GM12801 (cell line): ENCODE results near the gene ADGRB2.

Experiments used
- TF ChIP-seq, protein P1 (sequence below): IDR thresholded peaks from one replicate; pipeline ENCODE4 v1.5.1; 2011; ENCODE audit warnings: control low read depth; ENCODE audit not compliant: insufficient read length; ENCODE audit errors: extremely low read depth

ADGRB2 gene

DNA sequence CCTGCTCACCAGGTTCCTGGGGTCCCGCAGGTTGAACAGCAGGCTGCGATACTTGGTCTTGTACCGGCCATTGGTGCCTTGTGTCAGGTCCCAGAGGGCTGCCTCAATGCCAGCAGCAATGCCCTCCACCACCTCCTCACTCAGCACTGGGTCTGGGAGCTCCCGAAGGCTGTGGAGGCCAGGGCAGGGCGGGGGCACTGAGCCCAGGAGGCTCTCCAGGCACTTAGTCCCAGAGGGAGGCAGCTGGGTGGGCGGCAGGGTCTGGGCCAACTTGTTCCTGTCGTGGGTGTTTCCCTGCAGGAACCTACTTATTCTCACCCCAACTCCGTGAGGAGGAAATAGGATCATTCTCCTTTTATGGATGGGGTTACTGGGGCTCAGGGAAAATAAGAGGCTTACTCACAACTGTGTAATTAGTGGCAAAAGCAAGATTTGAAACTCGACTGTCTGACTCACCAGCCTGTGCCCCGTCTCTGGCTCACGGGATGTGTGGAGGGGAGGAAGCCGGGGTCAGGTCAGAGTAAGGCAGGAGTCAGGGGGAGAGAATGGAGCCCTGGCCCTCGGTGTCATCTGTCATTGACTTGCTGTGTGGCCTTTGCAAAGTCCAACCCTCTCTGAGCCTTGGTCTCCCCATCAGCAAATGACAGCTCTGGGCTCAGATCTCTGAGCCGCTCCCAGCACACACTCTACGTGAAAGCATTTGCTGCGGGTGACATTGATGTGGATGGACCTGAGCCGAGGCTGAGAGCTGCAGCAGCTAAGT, 34.5 kb upstream of the ADGRB2 start:
- TF ChIP-seq, protein P1, sequence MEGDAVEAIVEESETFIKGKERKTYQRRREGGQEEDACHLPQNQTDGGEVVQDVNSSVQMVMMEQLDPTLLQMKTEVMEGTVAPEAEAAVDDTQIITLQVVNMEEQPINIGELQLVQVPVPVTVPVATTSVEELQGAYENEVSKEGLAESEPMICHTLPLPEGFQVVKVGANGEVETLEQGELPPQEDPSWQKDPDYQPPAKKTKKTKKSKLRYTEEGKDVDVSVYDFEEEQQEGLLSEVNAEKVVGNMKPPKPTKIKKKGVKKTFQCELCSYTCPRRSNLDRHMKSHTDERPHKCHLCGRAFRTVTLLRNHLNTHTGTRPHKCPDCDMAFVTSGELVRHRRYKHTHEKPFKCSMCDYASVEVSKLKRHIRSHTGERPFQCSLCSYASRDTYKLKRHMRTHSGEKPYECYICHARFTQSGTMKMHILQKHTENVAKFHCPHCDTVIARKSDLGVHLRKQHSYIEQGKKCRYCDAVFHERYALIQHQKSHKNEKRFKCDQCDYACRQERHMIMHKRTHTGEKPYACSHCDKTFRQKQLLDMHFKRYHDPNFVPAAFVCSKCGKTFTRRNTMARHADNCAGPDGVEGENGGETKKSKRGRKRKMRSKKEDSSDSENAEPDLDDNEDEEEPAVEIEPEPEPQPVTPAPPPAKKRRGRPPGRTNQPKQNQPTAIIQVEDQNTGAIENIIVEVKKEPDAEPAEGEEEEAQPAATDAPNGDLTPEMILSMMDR = no peak

DNA sequence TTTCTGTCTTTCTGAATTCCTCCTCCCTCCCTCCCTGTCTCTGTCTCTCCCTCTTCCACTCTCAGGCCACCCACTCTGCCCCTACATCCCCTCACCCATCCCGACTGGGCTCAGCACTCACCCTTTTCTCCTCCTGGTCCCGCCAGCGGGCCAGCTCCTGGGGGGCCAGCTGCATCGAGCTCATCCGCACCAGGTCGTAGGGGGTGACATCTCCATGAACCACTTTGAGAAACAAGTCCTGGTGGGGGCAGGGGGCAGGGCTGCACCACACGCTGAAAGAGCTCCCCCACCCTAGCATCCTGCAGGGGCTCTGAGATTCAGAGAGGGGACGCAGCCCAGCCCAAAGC, 33.9 kb upstream of the ADGRB2 start:
- TF ChIP-seq, protein P1 = no peak

DNA sequence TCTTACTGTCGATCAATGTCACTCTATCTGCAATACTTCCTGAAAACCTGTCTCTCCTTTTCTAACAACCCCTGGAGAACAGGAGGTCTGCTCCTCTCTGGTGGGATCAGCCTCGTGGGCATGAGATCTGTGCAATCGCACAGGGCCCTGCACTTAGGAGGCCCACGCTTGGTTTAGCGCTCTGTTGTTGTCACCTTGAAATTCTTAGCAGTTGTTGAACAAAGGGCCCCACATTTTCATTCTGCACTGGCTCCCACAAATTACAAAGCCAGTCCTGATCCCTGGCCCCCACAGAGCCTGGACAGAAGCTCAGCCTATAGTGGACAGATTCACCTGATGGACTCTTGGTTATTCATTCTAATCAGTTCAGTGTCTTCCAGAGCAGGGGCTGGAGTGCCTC, 33.1 kb upstream of the ADGRB2 start:
- TF ChIP-seq, protein P1 = no peak

DNA sequence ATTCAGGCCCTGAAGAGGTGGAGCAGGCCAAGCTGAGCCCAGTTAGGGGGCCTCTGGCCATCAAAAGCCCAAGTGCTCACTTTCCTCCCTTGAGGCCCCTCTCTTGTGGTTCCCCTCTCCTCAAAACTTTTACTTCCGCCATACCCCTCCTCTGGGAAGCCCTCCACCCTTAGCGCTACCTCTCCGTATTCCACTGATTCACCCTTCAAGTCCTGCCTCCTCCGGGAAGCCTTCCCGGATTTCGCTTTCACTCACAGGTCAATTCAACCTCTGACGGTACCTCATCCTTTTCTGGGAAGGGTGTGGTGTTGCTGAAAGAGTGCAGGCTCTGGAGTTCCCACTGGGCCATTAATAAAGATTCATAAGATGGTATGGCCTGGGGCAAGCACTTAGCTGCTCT, 32.6 kb upstream of the ADGRB2 start:
- TF ChIP-seq, protein P1 = no peak

DNA sequence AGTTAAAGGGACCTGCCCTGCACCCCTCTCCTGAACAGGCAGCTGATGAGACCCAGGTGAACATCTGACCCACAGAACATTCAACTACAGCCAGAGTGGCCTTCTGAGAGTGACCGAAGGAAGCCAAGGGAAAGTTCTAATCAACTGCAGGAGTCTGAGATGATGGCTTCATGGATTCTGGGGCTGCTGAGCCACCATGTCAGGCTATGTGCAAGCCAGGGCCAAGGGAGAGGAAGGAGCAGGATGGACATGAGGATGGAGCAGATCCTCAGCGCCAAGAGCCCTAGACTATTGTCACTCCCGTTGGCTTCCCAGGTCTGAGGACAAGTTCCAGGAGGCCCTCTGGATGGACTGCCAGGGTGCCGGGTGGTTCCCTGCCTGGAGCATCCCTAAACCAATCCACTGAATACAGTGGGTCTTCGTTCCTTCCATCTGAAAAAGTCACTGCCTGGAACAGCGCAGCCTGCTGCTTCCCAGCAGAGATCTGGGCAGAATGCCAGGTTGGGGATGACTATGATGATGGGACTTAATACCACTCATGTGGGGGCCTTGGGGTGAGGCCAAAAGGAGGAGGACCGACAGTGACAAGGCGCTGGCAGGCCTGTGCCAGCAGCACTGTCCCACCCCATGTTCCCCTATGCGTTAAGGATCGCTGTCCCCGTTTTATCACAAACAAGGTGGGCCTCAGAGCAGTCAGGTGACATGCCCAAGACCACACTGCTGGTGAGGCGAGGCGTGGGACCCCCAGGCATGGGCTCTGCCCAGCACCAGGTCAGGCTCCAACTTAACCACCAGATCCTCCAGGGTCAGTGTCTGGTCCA, 31.9 kb upstream of the ADGRB2 start:
- TF ChIP-seq, protein P1 = no peak

DNA sequence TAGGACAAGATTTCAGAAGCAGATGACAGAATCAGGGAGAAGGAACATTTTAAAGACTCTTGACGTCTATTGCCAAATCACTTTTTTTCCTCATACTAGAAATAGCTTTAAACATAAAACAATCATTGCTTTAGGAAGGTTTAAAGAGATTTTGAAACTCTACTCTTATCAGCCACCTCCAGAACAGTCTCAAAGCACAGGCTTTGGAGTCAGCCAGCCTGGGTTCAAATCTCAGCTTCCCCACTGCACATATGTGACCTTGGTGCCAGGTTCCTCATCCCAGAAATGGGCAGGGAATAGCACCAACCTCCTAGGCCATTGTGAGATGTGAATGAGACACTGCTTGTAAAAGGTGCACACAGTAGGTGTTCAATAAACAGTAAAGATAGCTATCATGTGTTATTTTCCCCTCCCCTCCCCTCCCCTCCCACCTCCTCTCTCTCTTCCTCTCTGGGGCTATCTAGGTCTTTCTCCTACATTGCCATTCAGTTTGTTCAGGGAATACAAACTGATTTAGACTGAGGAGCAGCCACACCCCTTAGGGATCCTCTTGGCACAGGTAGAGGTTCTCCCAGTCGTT, 31.0 kb upstream of the ADGRB2 start:
- TF ChIP-seq, protein P1 = no peak

DNA sequence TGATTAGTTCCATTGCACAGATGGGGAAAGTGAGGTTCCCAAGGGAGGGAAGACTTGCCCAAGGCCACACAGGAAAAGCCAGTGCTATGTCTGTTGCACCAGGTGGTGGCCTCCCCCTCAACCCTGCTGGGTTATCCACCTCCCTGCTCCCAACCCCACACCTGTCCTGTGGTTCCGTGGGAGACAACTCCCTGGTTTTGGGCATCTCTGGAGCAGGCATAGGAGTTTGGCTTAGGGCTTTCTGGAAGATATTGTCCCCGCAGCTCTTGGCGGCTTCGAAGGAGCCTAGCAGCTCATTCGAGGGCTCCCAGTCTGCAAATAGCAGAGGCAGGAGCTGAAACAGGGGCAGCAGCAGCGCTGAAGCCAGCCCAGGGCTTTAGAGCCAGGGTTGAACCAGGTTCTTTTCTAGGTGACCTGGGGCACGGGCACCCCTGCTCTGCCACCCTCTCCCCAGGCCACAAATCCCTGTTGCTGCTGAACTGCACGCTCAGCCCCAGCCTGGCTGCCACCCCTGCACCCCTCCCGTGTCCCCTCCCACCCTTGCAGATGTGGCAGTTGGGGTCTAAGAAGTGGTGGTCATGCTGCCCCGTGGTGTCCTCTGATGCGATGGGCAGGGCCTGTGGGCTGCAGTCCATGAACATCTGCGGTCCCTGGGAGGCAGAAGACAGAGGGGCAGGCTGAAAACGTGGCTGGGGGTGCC, 29.6 kb upstream of the ADGRB2 start:
- TF ChIP-seq, protein P1 = no peak
